ENCODE measurements around the gene RNF212B. TPM values are rescaled to one million over a fixed set of nuclear protein-coding genes. Genes with fewer than 3 reads are reported as not detected.

RNF212B gene
- total and polyA plus RNA-seq, 2 of the 13 experiments (the other 11 are each of a cell fraction or from before 2014, with no cell fraction given) = 0.05 TPM; not detected in 1

DNA sequence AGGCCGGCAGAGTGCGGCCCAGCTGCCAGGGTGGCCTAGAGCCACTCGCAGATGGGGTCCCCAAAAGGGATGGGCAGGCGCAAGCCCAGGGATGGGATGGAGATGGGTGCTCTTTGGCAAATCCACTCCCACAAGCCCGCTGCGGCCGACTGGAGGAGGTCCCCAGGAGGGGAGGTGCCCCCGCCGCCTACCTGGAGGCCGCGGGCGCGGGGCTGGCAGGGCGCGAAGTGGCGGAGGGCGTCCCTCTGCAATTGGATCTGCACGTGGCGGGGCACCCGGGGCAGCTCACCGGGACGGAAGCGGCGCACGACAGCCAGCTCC lies 64.2 kb downstream of the RNF212B start (continued):
- peak; percentile 95 for TF ChIP-seq ZSCAN5A (CRISPR knock-in tag; IDR thresholded peaks at IDR 0.05; ENCODE audit: borderline replicate concordance)
- TF ChIP-seq EHMT2 (IDR thresholded peaks at IDR 0.05; ENCODE audit: borderline replicate concordance, low read depth, low read length) = no peak
- TF ChIP-seq NFE2 (CRISPR knock-in tag; IDR thresholded peaks at IDR 0.05) = peak; percentile 27; the same call in 1 of the 2 replicates
- TF ChIP-seq NBN (conservative IDR thresholded peaks at IDR 0.05) = no peak
- TF ChIP-seq CSRNP2 (CRISPR knock-in tag; conservative IDR thresholded peaks at IDR 0.05; ENCODE audit: low read depth) = no peak
- peak; percentile 79 for TF ChIP-seq PTBP1 (IDR thresholded peaks at IDR 0.05; ENCODE audit: low read depth, low read length, poor library complexity, severe bottlenecking)
- TF ChIP-seq ZNF570 (CRISPR knock-in tag; IDR thresholded peaks at IDR 0.05; ENCODE audit: borderline replicate concordance) = peak; percentile 97; the same call in 1 of the 2 replicates
- peak; percentile 83; the same call in 1 of the 2 replicates for TF ChIP-seq MTA1 (CRISPR knock-in tag; IDR thresholded peaks at IDR 0.05; ENCODE audit: borderline replicate concordance)
- no peak for TF ChIP-seq RBM22 (optimal IDR thresholded peaks at IDR 0.05; ENCODE audit: low read length)
- peak; percentile 9; the same call in 1 of the 2 replicates for TF ChIP-seq NCOA2 (CRISPR knock-in tag; IDR thresholded peaks at IDR 0.05)
- peak; percentile 67; the same call in 1 of the 2 replicates for TF ChIP-seq MIER3 (CRISPR knock-in tag; IDR thresholded peaks at IDR 0.05; ENCODE audit: borderline replicate concordance)
- peak; percentile 92; the same call in 1 of the 2 replicates for TF ChIP-seq NFAT5 (CRISPR knock-in tag; IDR thresholded peaks at IDR 0.05)
- TF ChIP-seq ZNF550 (CRISPR knock-in tag; IDR thresholded peaks at IDR 0.05; ENCODE audit: borderline replicate concordance) = peak; percentile 95
- no peak for TF ChIP-seq ZNF296 (CRISPR knock-in tag; conservative IDR thresholded peaks at IDR 0.05)
- no peak; the same call in 1 of the 2 replicates for TF ChIP-seq MAZ (IDR thresholded peaks at IDR 0.05; ENCODE audit: borderline replicate concordance, low read depth, low read length)
- TF ChIP-seq MAZ (CRISPR knock-in tag; IDR thresholded peaks at IDR 0.05; ENCODE audit: low read depth) = peak; percentile 18; the same call in 1 of the 2 replicates
- no peak for TF ChIP-seq ZMYM4 (CRISPR knock-in tag; IDR thresholded peaks at IDR 0.05)
- TF ChIP-seq MEIS1 (CRISPR knock-in tag; IDR thresholded peaks at IDR 0.05; ENCODE audit: borderline replicate concordance) = no peak
- no peak; the same call in 1 of the 2 replicates for TF ChIP-seq KDM5A (IDR thresholded peaks at IDR 0.05; ENCODE audit: borderline replicate concordance, low read length)
- no peak for TF ChIP-seq ZNF496 (CRISPR knock-in tag; IDR thresholded peaks at IDR 0.05; ENCODE audit: insufficient replicate concordance)
- TF ChIP-seq SNAI1 (CRISPR knock-in tag; IDR thresholded peaks at IDR 0.05; ENCODE audit: borderline replicate concordance) = peak; percentile 99
- TF ChIP-seq SRSF9 (IDR thresholded peaks at IDR 0.05; ENCODE audit: borderline replicate concordance, insufficient read depth, low read depth, low read length, poor library complexity, severe bottlenecking) = no peak
- no peak for TF ChIP-seq KAT2B (IDR thresholded peaks at IDR 0.05; ENCODE audit: borderline replicate concordance, low read depth, low read length)

All from HepG2 (cell line).